Measurements from ENCODE around the gene STAT3.

- TF ChIP-seq, protein P1, sequence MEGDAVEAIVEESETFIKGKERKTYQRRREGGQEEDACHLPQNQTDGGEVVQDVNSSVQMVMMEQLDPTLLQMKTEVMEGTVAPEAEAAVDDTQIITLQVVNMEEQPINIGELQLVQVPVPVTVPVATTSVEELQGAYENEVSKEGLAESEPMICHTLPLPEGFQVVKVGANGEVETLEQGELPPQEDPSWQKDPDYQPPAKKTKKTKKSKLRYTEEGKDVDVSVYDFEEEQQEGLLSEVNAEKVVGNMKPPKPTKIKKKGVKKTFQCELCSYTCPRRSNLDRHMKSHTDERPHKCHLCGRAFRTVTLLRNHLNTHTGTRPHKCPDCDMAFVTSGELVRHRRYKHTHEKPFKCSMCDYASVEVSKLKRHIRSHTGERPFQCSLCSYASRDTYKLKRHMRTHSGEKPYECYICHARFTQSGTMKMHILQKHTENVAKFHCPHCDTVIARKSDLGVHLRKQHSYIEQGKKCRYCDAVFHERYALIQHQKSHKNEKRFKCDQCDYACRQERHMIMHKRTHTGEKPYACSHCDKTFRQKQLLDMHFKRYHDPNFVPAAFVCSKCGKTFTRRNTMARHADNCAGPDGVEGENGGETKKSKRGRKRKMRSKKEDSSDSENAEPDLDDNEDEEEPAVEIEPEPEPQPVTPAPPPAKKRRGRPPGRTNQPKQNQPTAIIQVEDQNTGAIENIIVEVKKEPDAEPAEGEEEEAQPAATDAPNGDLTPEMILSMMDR (IDR thresholded peaks at IDR 0.05; ENCODE audit: extremely low read depth in 1 of 2, insufficient read depth in 1 of 2, low read depth in 1 of 2, low read length in 2 of 2) = no peak
- TF ChIP-seq POLR2A (IDR thresholded peaks at IDR 0.05; ENCODE audit: low read depth, low read length) (peak; percentile 34), POLR2AphosphoS5 (IDR thresholded peaks at IDR 0.05; ENCODE audit: insufficient read depth, low read depth, low read length) (no peak), FOS (IDR thresholded peaks at IDR 0.05; ENCODE audit: borderline replicate concordance, insufficient read depth, low read length) (no peak), MYC (IDR thresholded peaks at IDR 0.05; ENCODE audit: low read depth, low read length) (no peak), EZH2 (IDR thresholded peaks at IDR 0.05; ENCODE audit: borderline replicate concordance, low read depth, low read length, severe bottlenecking) (no peak), GATA2 (IDR thresholded peaks at IDR 0.05; ENCODE audit: insufficient read depth, insufficient read length, low read depth, low read length) (no peak)
- TF ChIP-seq, protein P2, sequence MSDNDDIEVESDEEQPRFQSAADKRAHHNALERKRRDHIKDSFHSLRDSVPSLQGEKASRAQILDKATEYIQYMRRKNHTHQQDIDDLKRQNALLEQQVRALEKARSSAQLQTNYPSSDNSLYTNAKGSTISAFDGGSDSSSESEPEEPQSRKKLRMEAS (IDR thresholded peaks at IDR 0.05; ENCODE audit: insufficient read depth, insufficient read length) = no peak
These were observed 23.1 kb upstream of the STAT3 start for GRCh38 chr17:42411361-42411760.
